ENCODE data around the gene HDGF. TPM values are rescaled to one million over a fixed set of nuclear protein-coding genes. Genes with fewer than 3 reads are reported as not detected.

HDGF gene
- total RNA-seq, 1 donor: 177 TPM

DNA sequence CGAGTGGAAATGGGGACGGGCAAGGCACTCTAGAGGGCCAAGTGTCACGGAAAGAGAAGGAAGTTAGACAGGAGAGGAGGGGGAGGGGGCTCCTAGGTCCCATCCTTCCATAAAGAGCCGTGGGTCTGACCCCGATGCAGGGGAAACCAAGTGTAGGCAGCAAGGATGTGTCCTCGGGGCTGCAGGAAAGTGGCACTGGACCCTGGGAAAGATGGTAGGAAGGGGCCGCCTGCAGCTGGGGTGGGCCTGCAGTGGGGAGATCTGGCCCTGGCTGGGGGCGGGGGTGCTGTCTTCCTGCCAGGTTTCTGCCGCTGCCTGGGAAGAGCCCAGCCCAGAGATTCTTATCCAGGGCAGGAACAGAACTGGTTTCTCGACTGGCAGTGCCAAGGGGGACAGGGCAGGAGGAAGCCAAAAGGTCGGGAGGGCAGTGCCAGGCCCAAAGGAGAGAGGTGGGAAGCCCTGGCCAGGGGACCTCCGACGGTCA is 59.0 kb downstream of the HDGF start:
- no peak for DNase-seq (ENCODE audit: insufficient read length, low spot score, missing footprints)
- peaks cover 11% of the 10 kb centered on the region for H3K27me3 ChIP-seq (ENCODE audit: insufficient read depth, low read length)
- TF ChIP-seq, protein P1, sequence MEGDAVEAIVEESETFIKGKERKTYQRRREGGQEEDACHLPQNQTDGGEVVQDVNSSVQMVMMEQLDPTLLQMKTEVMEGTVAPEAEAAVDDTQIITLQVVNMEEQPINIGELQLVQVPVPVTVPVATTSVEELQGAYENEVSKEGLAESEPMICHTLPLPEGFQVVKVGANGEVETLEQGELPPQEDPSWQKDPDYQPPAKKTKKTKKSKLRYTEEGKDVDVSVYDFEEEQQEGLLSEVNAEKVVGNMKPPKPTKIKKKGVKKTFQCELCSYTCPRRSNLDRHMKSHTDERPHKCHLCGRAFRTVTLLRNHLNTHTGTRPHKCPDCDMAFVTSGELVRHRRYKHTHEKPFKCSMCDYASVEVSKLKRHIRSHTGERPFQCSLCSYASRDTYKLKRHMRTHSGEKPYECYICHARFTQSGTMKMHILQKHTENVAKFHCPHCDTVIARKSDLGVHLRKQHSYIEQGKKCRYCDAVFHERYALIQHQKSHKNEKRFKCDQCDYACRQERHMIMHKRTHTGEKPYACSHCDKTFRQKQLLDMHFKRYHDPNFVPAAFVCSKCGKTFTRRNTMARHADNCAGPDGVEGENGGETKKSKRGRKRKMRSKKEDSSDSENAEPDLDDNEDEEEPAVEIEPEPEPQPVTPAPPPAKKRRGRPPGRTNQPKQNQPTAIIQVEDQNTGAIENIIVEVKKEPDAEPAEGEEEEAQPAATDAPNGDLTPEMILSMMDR (IDR thresholded peaks at IDR 0.05; ENCODE audit: extremely low read depth, low read depth, low read length): no peak
- H2AFZ ChIP-seq (ENCODE audit: low read length): no peak overlapping the region
- H3K27ac ChIP-seq (ENCODE audit: low read depth, low read length): no peak overlapping the region
- no peaks in the 10 kb centered on the region for H3K79me2 ChIP-seq (ENCODE audit: insufficient read depth, low read length)
- H3K4me1 ChIP-seq (ENCODE audit: insufficient read depth, low read length): peaks cover 22% of the 10 kb centered on the region
- H4K20me1 ChIP-seq (ENCODE audit: insufficient read depth, low read length): no peaks in the 10 kb centered on the region
- H3K9me3 ChIP-seq (ENCODE audit: low read depth, low read length): no peaks in the 10 kb centered on the region
- H3K4me3 ChIP-seq (ENCODE audit: insufficient read depth, low read length): no peak overlapping the region
- no peaks in the 10 kb centered on the region for H3K36me3 ChIP-seq (ENCODE audit: insufficient read depth, low read length)
- H3K4me2 ChIP-seq (ENCODE audit: insufficient read depth, low read length): no peak overlapping the region

Other genes starting within 250 kb of the HDGF start
- 2.9 and 3.5 TPM in 2 replicates for gene IQGAP3, start 179.1 kb downstream of the HDGF start, total RNA-seq
- gene TTC24, start 172.0 kb downstream of the HDGF start, total RNA-seq: not detected in 2 replicates
- gene NAXE, start 159.9 kb downstream of the HDGF start, total RNA-seq: 54.8 and 63.7 TPM in 2 replicates
- gene GPATCH4, start 150.2 kb downstream of the HDGF start, total RNA-seq: 8.0 and 11.2 TPM in 2 replicates
- not detected in 2 replicates for gene HAPLN2, start 132.3 kb downstream of the HDGF start, total RNA-seq
- not detected in 2 replicates for gene BCAN, start 109.6 kb downstream of the HDGF start, total RNA-seq
- gene NES, start 74.3 kb downstream of the HDGF start, total RNA-seq: 0.36 and 1.5 TPM in 2 replicates
- 9.1 and 16.6 TPM in 2 replicates for gene CRABP2, start 46.1 kb downstream of the HDGF start, total RNA-seq
- 8.3 and 12.7 TPM in 2 replicates for gene METTL25B, start 23.2 kb downstream of the HDGF start, total RNA-seq
- gene ISG20L2, start 22.9 kb downstream of the HDGF start, total RNA-seq: 16.8 and 21.0 TPM in 2 replicates
- gene MRPL24, start 10.6 kb downstream of the HDGF start, total RNA-seq: 16.2 and 17.7 TPM in 2 replicates
- 18.0 and 22.8 TPM in 2 replicates for gene PRCC, start 15.9 kb upstream of the HDGF start, total RNA-seq
- gene SH2D2A, start 65.2 kb upstream of the HDGF start, total RNA-seq: 0.29 and 0.36 TPM in 2 replicates
- gene INSRR, start 107.4 kb upstream of the HDGF start, total RNA-seq: 0.29 and 0.36 TPM in 2 replicates
- 0.36 and 0.88 TPM in 2 replicates for gene NTRK1, start 109.2 kb upstream of the HDGF start, total RNA-seq
- gene PEAR1, start 142.0 kb upstream of the HDGF start, total RNA-seq: 17.0 and 21.2 TPM in 2 replicates
- 0.36 and 0.59 TPM in 2 replicates for gene LRRC71, start 169.0 kb upstream of the HDGF start, total RNA-seq

All from osteoblast (primary cell).